A549 (cell line): ENCODE measurements around the gene SYT3. TPM values are rescaled to one million over a fixed set of nuclear protein-coding genes. Genes with fewer than 3 reads are reported as not detected.
A peak's percentile ranks its signal among the peaks of the same experiment; 100 is the strongest.

Experiments used
- ATAC-seq, 2 experiments: fragments of 200-7000 bp in 1 of 2; fragments of >200 bp in 1 of 2; cut with Nextera tagmentation in 1 of 2; cut with Tn5 transposase in 1 of 2; 3 replicates each; pipeline versions ENCODE4 v1.8.0 to v1.9.1; 2018 to 2020; ENCODE audit warnings: mild to moderate bottlenecking in 1 of 2, moderate library complexity in 1 of 2
- CTCF ChIA-PET: fragments of 300-600 bp; sonication (Branson Sonifier 250); formaldehyde crosslinking; extraction: SDS; loops from one replicate; lab custom pipeline; 2021; ENCODE audit warnings: antibody characterized with exemption, inconsistent platforms; lab: Yijun Ruan, JAX
- POLR2A ChIA-PET: fragments of 350-600 bp; formaldehyde crosslinking; extraction: SDS; loops from one replicate; lab custom pipeline; 2021; ENCODE audit warnings: antibody characterized with exemption, inconsistent platforms; lab: Yijun Ruan, JAX
- DNase-seq, 2 experiments: peaks; one replicate each; pipeline versions ENCODE4 v3.0.0 to v3.0.0-alpha.2; 2011 to 2016; ENCODE audit warnings: low read depth in 1 of 2, low spot score in 1 of 2
- FAIRE-seq: peaks from 2 replicates; lab custom pipeline; 2011; peaks lifted over from hg19 to GRCh38; lab: Jason Lieb, UNC
- H3K27ac ChIP-seq, 2 experiments: fragments of >200 bp; sonication (Bioruptor Twin); formaldehyde crosslinking; 3 replicates each; pipeline ENCODE4 v1.5.1; 2016 to 2017
- H3K4me1 ChIP-seq: fragments of >200 bp; sonication (Bioruptor Twin); formaldehyde crosslinking; 3 replicates; pipeline ENCODE4 v1.6.1; 2016
- H3K4me2 ChIP-seq: fragments of >200 bp; sonication (Bioruptor Twin); formaldehyde crosslinking; 3 replicates; pipeline ENCODE4 v1.6.1; 2016
- H3K4me3 ChIP-seq: fragments of >200 bp; sonication (Bioruptor Twin); formaldehyde crosslinking; 3 replicates; pipeline ENCODE4 v1.5.1; 2016
- H3K9me3 ChIP-seq: fragments of >200 bp; sonication (Bioruptor Twin); formaldehyde crosslinking; 3 replicates; pipeline ENCODE4 v1.6.1; 2016
- CBX8 ChIP-seq: fragments of 200-600 bp; sonication (generic); IDR thresholded peaks from 2 replicates; pipeline ENCODE4 v1.6.1; 2016
- EHF ChIP-seq: fragments of 250-450 bp; sonication (Bioruptor Pico); IDR thresholded peaks from 2 replicates; pipeline ENCODE4 v1.5.0; 2020; ENCODE audit warnings: mild to moderate bottlenecking
- ESRRA ChIP-seq: fragments of 150-350 bp; IDR thresholded peaks from 2 replicates; pipeline ENCODE4 v1.6.1; 2014; ENCODE audit warnings: mild to moderate bottlenecking, low read length, borderline replicate concordance
- FOXS1 ChIP-seq: fragments of 250-450 bp; sonication (Bioruptor Pico); IDR thresholded peaks from 2 replicates; pipeline ENCODE4 v1.5.0; 2020; ENCODE audit warnings: mild to moderate bottlenecking, moderate library complexity
- GATA3 ChIP-seq: IDR thresholded peaks from 2 replicates; pipeline ENCODE4 v1.6.1; 2012; ENCODE audit warnings: borderline replicate concordance
- HEYL ChIP-seq: fragments of 250-450 bp; sonication (Bioruptor Pico); IDR thresholded peaks from 2 replicates; pipeline ENCODE4 v1.8.0; 2021; ENCODE audit warnings: mild to moderate bottlenecking, moderate library complexity
- HOXA7 ChIP-seq: fragments of 250-450 bp; sonication (Bioruptor Pico); IDR thresholded peaks from 2 replicates; pipeline ENCODE4 v1.5.0; 2020; ENCODE audit warnings: mild to moderate bottlenecking, moderate library complexity
- HOXB13 ChIP-seq: fragments of 250-450 bp; sonication (Bioruptor Pico); IDR thresholded peaks from 2 replicates; pipeline ENCODE4 v1.5.0; 2020; ENCODE audit warnings: low read depth, mild to moderate bottlenecking, moderate library complexity
- KDM1A ChIP-seq: fragments of 200-600 bp; sonication (generic); IDR thresholded peaks from 2 replicates; pipeline ENCODE4 v1.6.1; 2016; ENCODE audit warnings: low read depth, mild to moderate bottlenecking
- MAZ ChIP-seq: fragments of 150-350 bp; IDR thresholded peaks from 2 replicates; pipeline ENCODE4 v1.6.1; 2014; ENCODE audit warnings: antibody characterized with exemption, low read depth, low read length, borderline replicate concordance
- NFE2L2 ChIP-seq: fragments of 150-350 bp; conservative IDR thresholded peaks from 2 replicates; pipeline ENCODE4 v1.6.1; 2014; ENCODE audit warnings: low read length
- PHF8 ChIP-seq: fragments of 200-600 bp; sonication (generic); IDR thresholded peaks from 2 replicates; pipeline ENCODE4 v1.6.1; 2016; ENCODE audit warnings: low read depth, mild to moderate bottlenecking, antibody characterized with exemption, moderate library complexity, borderline replicate concordance
- POLR2A ChIP-seq: IDR thresholded peaks from 2 replicates; pipeline ENCODE4 v1.6.1; 2012; ENCODE audit warnings: mild to moderate bottlenecking, low read length
- POLR2AphosphoS2 ChIP-seq: conservative IDR thresholded peaks from 2 replicates; pipeline ENCODE4 v1.6.1; 2012; ENCODE audit warnings: low read length, improper control_type of control experiment, inconsistent platforms
- RAD21 ChIP-seq, 2 experiments: fragments of >200 bp in 1 of 2; sonication (Bioruptor Twin) in 1 of 2; formaldehyde crosslinking in 1 of 2; IDR thresholded peaks in 1 of 2; conservative IDR thresholded peaks in 1 of 2; 2 replicates in 1 of 2; 3 replicates in 1 of 2; pipeline ENCODE4 v1.6.1; 2012 to 2018; ENCODE audit warnings: inconsistent platforms in 1 of 2
- RARB ChIP-seq: fragments of 250-450 bp; sonication (Bioruptor Pico); IDR thresholded peaks from 2 replicates; pipeline ENCODE4 v1.8.0; 2021; ENCODE audit warnings: mild to moderate bottlenecking, moderate library complexity
- RCOR1 ChIP-seq: fragments of 150-350 bp; IDR thresholded peaks from 2 replicates; pipeline ENCODE4 v1.6.1; 2014; ENCODE audit warnings: antibody characterized with exemption, low read length, low read depth
- SREBF2 ChIP-seq: fragments of 450-650 bp; IDR thresholded peaks from 2 replicates; pipeline ENCODE4 v1.6.1; 2014; ENCODE audit warnings: mild to moderate bottlenecking, moderate library complexity
- TFCP2L1 ChIP-seq: fragments of 250-450 bp; sonication (Bioruptor Pico); IDR thresholded peaks from 2 replicates; pipeline ENCODE4 v1.5.0; 2021; ENCODE audit warnings: mild to moderate bottlenecking
- WGBS: methylation state at CpG from one replicate; pipeline ENCODE4 v1.1.6; 2017; ENCODE audit errors: missing lambda C conversion rate; 5-methylcytosine and 5-hydroxymethylcytosine counted together
- polyA plus RNA-seq, 4 experiments: library from polyadenylated mRNA; depleted of rRNA in 3 of 4; stranded (reverse); fragments of >200 nt; fragmentation: RNase III in 1 of 4; extraction: RNeasy Plus Mini Kit Qiagen cat#74134 plus additional on column Dnase treatment in 1 of 4; gene quantifications; 2 replicates in 3 of 4; 3 replicates in 1 of 4; pipeline ENCODE4 v1.2.3, GENCODE V29; 2011 to 2017
- TF ChIP-seq, protein P1 (sequence below): fragments of 250-450 bp; sonication (Bioruptor Pico); IDR thresholded peaks from 2 replicates; pipeline ENCODE4 v1.5.0; 2020; ENCODE audit warnings: low read depth, mild to moderate bottlenecking, moderate library complexity
- TF ChIP-seq, protein P2 (sequence below): fragments of 150-350 bp; IDR thresholded peaks from 2 replicates; pipeline ENCODE4 v1.6.1; 2014; ENCODE audit warnings: low read depth, mild to moderate bottlenecking, low read length
- TF ChIP-seq, protein P3 (sequence below): fragments of >200 bp; sonication (Bioruptor Twin); formaldehyde crosslinking; IDR thresholded peaks from 2 replicates; pipeline ENCODE4 v1.6.1; 2016

The SYT3 gene
- polyA plus RNA-seq, 2 of the 4 experiments (the other 2 are of a cell fraction): 0.25 to 1.1 TPM

DNA sequence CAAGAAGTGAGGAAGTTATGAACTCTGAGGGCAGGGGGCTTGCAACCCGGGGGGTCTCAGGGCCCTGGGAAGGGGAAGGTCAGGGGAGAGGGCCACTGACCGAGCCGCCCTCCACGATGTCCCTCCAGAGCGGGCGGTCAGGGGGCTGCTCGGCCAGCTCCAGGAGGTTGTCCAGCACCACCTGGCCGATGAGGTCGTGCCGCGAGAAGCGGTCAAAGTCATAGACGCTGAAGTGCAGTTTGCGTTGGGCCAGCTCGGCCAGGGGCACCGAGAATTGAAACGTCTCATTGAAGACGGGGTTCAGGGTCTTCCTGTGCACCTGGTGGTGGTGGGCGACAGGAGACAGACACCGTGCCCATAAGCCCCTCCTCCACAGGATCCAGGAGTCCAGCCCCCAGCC is 10.5 kb downstream of the SYT3 start (continued):
- TF ChIP-seq, protein P1, sequence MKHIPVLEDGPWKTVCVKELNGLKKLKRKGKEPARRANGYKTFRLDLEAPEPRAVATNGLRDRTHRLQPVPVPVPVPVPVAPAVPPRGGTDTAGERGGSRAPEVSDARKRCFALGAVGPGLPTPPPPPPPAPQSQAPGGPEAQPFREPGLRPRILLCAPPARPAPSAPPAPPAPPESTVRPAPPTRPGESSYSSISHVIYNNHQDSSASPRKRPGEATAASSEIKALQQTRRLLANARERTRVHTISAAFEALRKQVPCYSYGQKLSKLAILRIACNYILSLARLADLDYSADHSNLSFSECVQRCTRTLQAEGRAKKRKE: no peak
- no peak for TF ChIP-seq RAD21 (conservative IDR thresholded peaks at IDR 0.05 in 1 of 2, IDR thresholded peaks at IDR 0.05 in 1 of 2)
- TF ChIP-seq RCOR1: no peak
- no peak for TF ChIP-seq GATA3
- TF ChIP-seq EHF (CRISPR knock-in tag): no peak
- no peak for TF ChIP-seq NFE2L2
- no peak for TF ChIP-seq MAZ
- TF ChIP-seq, all 56 proteins: peak for 0

DNA sequence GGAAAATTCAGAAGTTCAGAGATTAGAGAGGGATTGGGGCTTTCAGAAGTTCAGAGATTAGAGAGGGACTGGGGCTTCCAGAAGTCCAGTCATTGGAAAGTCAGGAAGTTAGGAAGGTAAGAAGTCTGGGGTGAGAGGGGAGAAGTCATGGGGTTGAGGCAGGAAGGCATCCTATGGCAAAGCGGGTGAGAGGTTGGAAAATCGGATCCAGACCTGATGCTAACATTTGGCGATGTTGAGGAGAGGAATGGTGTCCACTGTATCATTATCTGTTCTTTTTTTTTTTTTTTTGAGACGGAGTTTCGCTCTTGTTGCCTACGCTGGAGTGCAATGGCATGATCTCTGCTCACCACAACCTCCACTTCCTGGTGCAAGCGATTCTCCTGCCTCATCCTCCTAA is 11.1 kb downstream of the SYT3 start:
- H3K9me3 ChIP-seq: peaks cover 13% of the 10 kb centered on the region
- H3K4me1 ChIP-seq: no peaks in the 10 kb centered on the region
- POLR2A ChIA-PET: no interaction called here
- H3K4me3 ChIP-seq: no peak overlapping the region
- 83% methylated on average over 7 of the region's 7 CpGs for WGBS
- H3K4me2 ChIP-seq: no peak overlapping the region
- DNase-seq (no peak), FAIRE-seq (no peak), ATAC-seq (no peak)
- TF ChIP-seq ESRRA (no peak), HEYL (CRISPR knock-in tag) (no peak), RARB (CRISPR knock-in tag) (no peak), HOXA7 (CRISPR knock-in tag) (no peak)
- TF ChIP-seq, protein P1: no peak
- no peak overlapping the region for H3K27ac ChIP-seq
- CTCF ChIA-PET: interaction anchor here (0.7 to 2.1 kb wide), 6 partner anchors 20 to 155 kb away, joined by 3 to 9 read pairs (median 4); no protein-coding TSS in a partner anchor

DNA sequence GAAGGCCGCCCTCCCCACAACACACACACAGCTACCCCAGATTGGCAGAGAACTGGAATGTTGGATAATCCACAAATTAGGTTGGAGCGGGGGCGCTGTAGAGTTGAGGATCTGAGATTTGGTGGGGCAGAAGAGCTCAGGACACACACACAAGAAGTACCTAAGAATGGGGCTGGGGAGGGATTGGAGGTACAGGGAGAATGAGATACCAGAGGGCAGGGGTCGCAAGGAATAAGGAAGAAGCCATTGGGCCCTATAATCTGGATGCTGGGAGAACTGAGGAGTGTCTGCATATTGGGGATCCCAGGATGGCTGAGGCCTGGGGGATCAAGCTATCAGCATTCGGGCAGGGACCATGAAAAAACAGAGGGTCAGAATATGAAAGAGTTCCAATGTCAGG is 11.5 kb downstream of the SYT3 start:
- DNase-seq: no peak
- CTCF ChIA-PET: interaction anchor here (0.7 to 2.1 kb wide), 9 partner anchors 16 to 156 kb away, joined by 3 to 9 read pairs (median 4); no protein-coding TSS in a partner anchor
- H3K9me3 ChIP-seq: peaks cover 9% of the 10 kb centered on the region
- TF ChIP-seq RARB (CRISPR knock-in tag): no peak
- TF ChIP-seq KDM1A: no peak
- TF ChIP-seq FOXS1: no peak
- TF ChIP-seq, protein P2, sequence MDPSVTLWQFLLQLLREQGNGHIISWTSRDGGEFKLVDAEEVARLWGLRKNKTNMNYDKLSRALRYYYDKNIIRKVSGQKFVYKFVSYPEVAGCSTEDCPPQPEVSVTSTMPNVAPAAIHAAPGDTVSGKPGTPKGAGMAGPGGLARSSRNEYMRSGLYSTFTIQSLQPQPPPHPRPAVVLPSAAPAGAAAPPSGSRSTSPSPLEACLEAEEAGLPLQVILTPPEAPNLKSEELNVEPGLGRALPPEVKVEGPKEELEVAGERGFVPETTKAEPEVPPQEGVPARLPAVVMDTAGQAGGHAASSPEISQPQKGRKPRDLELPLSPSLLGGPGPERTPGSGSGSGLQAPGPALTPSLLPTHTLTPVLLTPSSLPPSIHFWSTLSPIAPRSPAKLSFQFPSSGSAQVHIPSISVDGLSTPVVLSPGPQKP: no peak
- no peak for TF ChIP-seq POLR2AphosphoS2
- TF ChIP-seq CBX8: no peak
- H3K4me2 ChIP-seq: no peak overlapping the region
- H3K27ac ChIP-seq: no peak overlapping the region
- no peak overlapping the region for H3K4me3 ChIP-seq
- POLR2A ChIA-PET: no interaction called here
- no peaks in the 10 kb centered on the region for H3K4me1 ChIP-seq
- WGBS: 61% methylated on average over 5 of the region's 5 CpGs
- no peak for ATAC-seq
- FAIRE-seq: no peak

DNA sequence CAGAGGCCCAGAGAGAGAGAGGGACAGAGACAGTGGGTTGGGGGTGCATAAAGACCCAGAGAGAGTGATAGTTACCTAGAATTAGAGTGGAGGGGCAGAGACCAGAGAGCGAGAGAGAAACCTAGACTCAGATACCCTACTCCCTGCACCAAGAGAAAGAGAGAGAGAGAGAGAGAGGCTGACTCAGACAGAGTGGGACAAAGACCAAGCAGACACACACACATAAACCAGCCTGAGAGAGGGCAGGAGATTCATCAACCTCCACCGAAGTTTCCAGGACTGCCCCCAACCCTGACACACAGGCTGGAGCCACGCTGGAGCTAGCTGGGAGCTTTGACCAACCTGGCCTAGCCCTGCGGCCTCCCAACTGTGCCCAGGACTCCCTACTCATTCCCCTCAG is 12.9 kb downstream of the SYT3 start:
- DNase-seq: no peak
- H3K9me3 ChIP-seq: no peaks in the 10 kb centered on the region
- CTCF ChIA-PET: interaction anchor here (1.1 to 2.1 kb wide), 6 partner anchors 19 to 98 kb away, joined by 3 to 7 read pairs (median 4); no protein-coding TSS in a partner anchor
- TF ChIP-seq PHF8 (no peak), HOXB13 (CRISPR knock-in tag) (no peak), RAD21 (conservative IDR thresholded peaks at IDR 0.05 in 1 of 2, IDR thresholded peaks at IDR 0.05 in 1 of 2) (no peak), KDM1A (no peak), GATA3 (no peak), SREBF2 (no peak), TFCP2L1 (CRISPR knock-in tag) (no peak), POLR2A (no peak)
- TF ChIP-seq, protein P3, sequence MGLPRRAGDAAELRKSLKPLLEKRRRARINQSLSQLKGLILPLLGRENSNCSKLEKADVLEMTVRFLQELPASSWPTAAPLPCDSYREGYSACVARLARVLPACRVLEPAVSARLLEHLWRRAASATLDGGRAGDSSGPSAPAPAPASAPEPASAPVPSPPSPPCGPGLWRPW: no peak
- TF ChIP-seq, all 56 proteins: peak for 0
- FAIRE-seq: no peak
- H3K4me3 ChIP-seq: no peak overlapping the region
- H3K4me2 ChIP-seq: no peak overlapping the region
- WGBS: 38% methylated on average over 4 of the region's 4 CpGs
- ATAC-seq: peak; percentile 46 to 53
- POLR2A ChIA-PET: no interaction called here
- no peak overlapping the region for H3K27ac ChIP-seq
- no peaks in the 10 kb centered on the region for H3K4me1 ChIP-seq
